Prostate gland (tissue), 2 donors: ENCODE data around the gene PLCB3. TPM values are rescaled to one million over a fixed set of nuclear protein-coding genes. Genes with fewer than 3 reads are reported as not detected.

Source experiments
- DNase-seq: peaks from one replicate; pipeline ENCODE4 v3.0.0-alpha.2; 2019; ENCODE audit warnings: low spot score
- H3K27ac ChIP-seq, 2 donors: fragments of 200-600 bp; sonication (generic); 2 replicates each; pipeline ENCODE4 v1.5.1; 2017 to 2019
- H3K27me3 ChIP-seq: fragments of 200-600 bp; sonication (generic); replicated peaks from 2 replicates; pipeline ENCODE4 v1.5.1; 2019; ENCODE audit not compliant: insufficient read depth
- H3K36me3 ChIP-seq, 2 donors: fragments of 200-600 bp; sonication (generic); 1 replicate in 1 of 2; 2 replicates in 1 of 2; pipeline versions ENCODE4 v1.5.1 to v1.8.1; 2017 to 2019
- H3K4me1 ChIP-seq: fragments of 200-600 bp; sonication (generic); replicated peaks from 2 replicates; pipeline ENCODE4 v1.5.1; 2019
- H3K4me3 ChIP-seq, 2 donors: fragments of 200-600 bp; sonication (generic); 2 replicates each; pipeline ENCODE4 v1.5.1; 2017 to 2019
- H3K9me3 ChIP-seq: fragments of 200-600 bp; sonication (generic); 2 replicates; pipeline ENCODE4 v1.5.1; 2017
- POLR2A ChIP-seq: fragments of 450-650 bp; IDR thresholded peaks from one replicate; pipeline ENCODE4 v1.6.1; 2016; ENCODE audit warnings: antibody characterized with exemption, mild to moderate bottlenecking
- POLR2AphosphoS5 ChIP-seq: sonication (generic); formaldehyde crosslinking; IDR thresholded peaks from one replicate; pipeline ENCODE4 v1.6.1; 2017; ENCODE audit warnings: antibody characterized with exemption
- WGBS: methylation state at CpG from one replicate; pipeline ENCODE4 v1.1.5; 2018; 5-methylcytosine and 5-hydroxymethylcytosine counted together
- intact Hi-C: fragments of 100-400 bp; cut with DNase I; formaldehyde crosslinking; loops from one replicate; pipeline ENCODE4 v1.14.2; 2022
- total RNA-seq, 2 donors: library from RNA; depleted of rRNA; stranded (reverse); fragments of >200 nt; gene quantifications; one replicate each; pipeline ENCODE4 v1.1.0, GENCODE V29; 2016
- TF ChIP-seq, protein P1 (sequence below), 4 experiments: fragments of 200-600 bp in 2 of 4; fragments of 450-650 bp in 2 of 4; sonication (generic) in 2 of 4; IDR thresholded peaks; 1 replicate in 3 of 4; 2 replicates in 1 of 4; pipeline ENCODE4 v1.5.1; 2016 to 2019; ENCODE audit warnings: antibody characterized with exemption in 4 of 4, mild to moderate bottlenecking in 2 of 4, moderate library complexity in 2 of 4

PLCB3 gene
- total RNA-seq, 2 donors from 2014 or later: 26.3 to 43.1 TPM

DNA sequence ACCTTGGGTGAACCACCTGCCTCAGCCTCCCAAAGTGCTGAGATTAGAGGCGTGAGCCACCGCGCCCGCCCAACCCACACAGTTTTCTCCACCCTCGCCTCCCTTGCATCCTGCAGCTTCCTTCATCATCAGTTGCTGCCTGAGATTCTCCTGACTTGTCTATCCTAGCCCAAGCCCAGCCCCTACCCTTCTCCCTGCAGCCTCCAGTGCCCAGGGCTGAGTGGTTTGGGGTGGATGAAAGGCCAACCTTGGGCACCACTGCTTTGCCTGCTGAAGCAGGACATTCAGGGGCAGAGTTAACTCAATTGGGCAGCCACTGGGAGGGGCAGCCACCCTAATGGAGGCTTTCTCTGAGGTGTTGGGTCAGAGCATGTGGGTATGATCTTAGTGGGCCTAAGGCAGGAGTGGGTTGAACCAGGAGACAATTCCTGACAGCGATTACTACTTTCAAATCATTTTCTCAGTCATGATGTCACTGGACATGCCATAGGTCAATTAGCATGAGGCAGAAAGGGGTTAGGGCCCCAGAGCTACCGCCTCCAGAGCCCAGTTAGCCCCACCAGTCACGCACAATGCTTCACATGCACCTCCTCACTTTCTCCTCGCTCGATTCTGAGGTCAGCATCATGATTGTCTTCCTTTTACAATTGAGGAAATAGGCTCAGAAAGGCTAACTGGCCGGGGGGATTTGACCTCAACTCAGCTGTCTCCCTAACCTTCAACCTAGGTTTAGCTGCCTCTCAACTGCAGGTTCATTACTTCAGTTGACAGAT lies 11.5 kb upstream of the PLCB3 start:
- intact Hi-C loops: no loop called here
- Histone ChIP-seq H3K36me3 (no peaks in the 10 kb centered on the region), H3K27ac (peak overlapping the region; percentile 95 to 96), H3K4me1 (peaks cover 18% of the 10 kb centered on the region), H3K4me3 (peak overlapping the region; percentile 71 to 91), H3K27me3 (no peaks in the 10 kb centered on the region), H3K9me3 (no peaks in the 10 kb centered on the region)
- DNase-seq: no peak
- TF ChIP-seq POLR2A (no peak), POLR2AphosphoS5 (no peak)
- TF ChIP-seq, protein P1, sequence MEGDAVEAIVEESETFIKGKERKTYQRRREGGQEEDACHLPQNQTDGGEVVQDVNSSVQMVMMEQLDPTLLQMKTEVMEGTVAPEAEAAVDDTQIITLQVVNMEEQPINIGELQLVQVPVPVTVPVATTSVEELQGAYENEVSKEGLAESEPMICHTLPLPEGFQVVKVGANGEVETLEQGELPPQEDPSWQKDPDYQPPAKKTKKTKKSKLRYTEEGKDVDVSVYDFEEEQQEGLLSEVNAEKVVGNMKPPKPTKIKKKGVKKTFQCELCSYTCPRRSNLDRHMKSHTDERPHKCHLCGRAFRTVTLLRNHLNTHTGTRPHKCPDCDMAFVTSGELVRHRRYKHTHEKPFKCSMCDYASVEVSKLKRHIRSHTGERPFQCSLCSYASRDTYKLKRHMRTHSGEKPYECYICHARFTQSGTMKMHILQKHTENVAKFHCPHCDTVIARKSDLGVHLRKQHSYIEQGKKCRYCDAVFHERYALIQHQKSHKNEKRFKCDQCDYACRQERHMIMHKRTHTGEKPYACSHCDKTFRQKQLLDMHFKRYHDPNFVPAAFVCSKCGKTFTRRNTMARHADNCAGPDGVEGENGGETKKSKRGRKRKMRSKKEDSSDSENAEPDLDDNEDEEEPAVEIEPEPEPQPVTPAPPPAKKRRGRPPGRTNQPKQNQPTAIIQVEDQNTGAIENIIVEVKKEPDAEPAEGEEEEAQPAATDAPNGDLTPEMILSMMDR (IDR thresholded peaks at IDR 0.05): no peak
- 86% methylated on average over 11 of the region's 11 CpGs for WGBS

- H3K4me3 ChIP-seq: peak within 1 kb of the TSS; percentile 71 to 91
- no peaks in the 10 kb centered on the region for H3K9me3 ChIP-seq
- TF ChIP-seq POLR2AphosphoS5: peak; percentile 99
- peak; percentile 72 for TF ChIP-seq POLR2A
- TF ChIP-seq, protein P1 (IDR thresholded peaks at IDR 0.05): peak in 1 of 4 experiments; percentile 41
- peaks cover 25% of the 10 kb centered on the region for H3K4me1 ChIP-seq
- no peaks in the 10 kb centered on the region for H3K27me3 ChIP-seq
- intact Hi-C loops: no loop called here
- peak; percentile 96 for DNase-seq
- 2% methylated on average over 54 of the region's 58 CpGs for WGBS
- H3K27ac ChIP-seq: peak within 1 kb of the TSS; percentile 95 to 96
- H3K36me3 ChIP-seq: no peaks in the 10 kb centered on the region
These were observed 10.7 kb upstream of the PLCB3 start, which contains the start of gene FKBP2 for GRCh38 chr11:64240435-64241240. TSS of gene FKBP2 (plus strand) at chr11:64241095. CDS start at chr11:64242388, 1,293 bp downstream.

DNA sequence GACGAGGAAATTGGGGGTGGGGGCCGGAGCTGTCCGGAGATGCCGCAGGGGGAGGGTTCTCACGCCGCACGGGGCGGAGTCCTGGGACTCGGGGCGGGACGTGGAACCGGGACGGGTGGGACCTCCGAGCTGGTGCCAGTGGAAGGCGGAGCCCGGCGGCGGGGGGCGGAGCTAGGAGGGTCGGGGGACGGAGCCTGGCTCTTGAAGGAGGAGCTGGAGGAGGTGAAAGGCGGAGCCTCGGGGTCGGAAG lies 10.2 kb upstream of the PLCB3 start:
- no peaks in the 10 kb centered on the region for H3K36me3 ChIP-seq
- no peaks in the 10 kb centered on the region for H3K27me3 ChIP-seq
- peak overlapping the region; percentile 95 to 96 for H3K27ac ChIP-seq
- WGBS: 3% methylated on average over 18 of the region's 24 CpGs
- peak; percentile 99 for DNase-seq
- TF ChIP-seq POLR2A (no peak), POLR2AphosphoS5 (no peak)
- TF ChIP-seq, protein P1 (IDR thresholded peaks at IDR 0.05): no peak
- H3K4me1 ChIP-seq: peaks cover 29% of the 10 kb centered on the region
- H3K9me3 ChIP-seq: no peaks in the 10 kb centered on the region
- H3K4me3 ChIP-seq: peak overlapping the region; percentile 71 to 91
- intact Hi-C loops: no loop called here

- Histone ChIP-seq H3K4me3 (peak overlapping the region; percentile 71 to 91), H3K27me3 (no peaks in the 10 kb centered on the region), H3K36me3 (no peaks in the 10 kb centered on the region), H3K9me3 (no peaks in the 10 kb centered on the region), H3K4me1 (peaks cover 29% of the 10 kb centered on the region), H3K27ac (peak overlapping the region; percentile 95 to 96)
- DNase-seq: no peak
- intact Hi-C loops: no loop called here
- under 1% methylated on average over 52 of the region's 63 CpGs for WGBS
- TF ChIP-seq POLR2A: peak; percentile 95
- TF ChIP-seq, protein P1 (IDR thresholded peaks at IDR 0.05): peak in 1 of 4 experiments; percentile 27
- TF ChIP-seq POLR2AphosphoS5: peak; percentile 80
These were observed 9.6 kb upstream of the PLCB3 start for GRCh38 chr11:64241491-64242374.
